Measurements from ENCODE around the gene SGO2.

The SGO2 gene

GRCh38 chr2:200525882-200526651 is at the start of gene SGO2:
TSS of gene SGO2 (plus strand) at chr2:200526207. CDS start at chr2:200532976, 6,769 bp downstream.
- peak; percentile 94 for DNase-seq (ENCODE audit: low read depth)

GRCh38 chr2:200476836-200477235 is 49.2 kb upstream of the SGO2 start:
- no peak for DNase-seq (ENCODE audit: low read depth)

- DNase-seq (ENCODE audit: low read depth): no peak
These were observed 48.3 kb upstream of the SGO2 start for GRCh38 chr2:200477667-200478131.

- DNase-seq (ENCODE audit: low read depth): no peak
These were observed 46.2 kb upstream of the SGO2 start for GRCh38 chr2:200479692-200480265.

- DNase-seq (ENCODE audit: low read depth): no peak
These were observed 43.8 kb upstream of the SGO2 start for GRCh38 chr2:200482194-200482593.

GRCh38 chr2:200483729-200484198 is 42.2 kb upstream of the SGO2 start:
- no peak for DNase-seq (ENCODE audit: low read depth)

GRCh38 chr2:200484934-200485333 is 41.1 kb upstream of the SGO2 start:
- no peak for DNase-seq (ENCODE audit: low read depth)

- no peak for DNase-seq (ENCODE audit: low read depth)
These were observed 39.5 kb upstream of the SGO2 start for GRCh38 chr2:200486529-200486928.

- no peak for DNase-seq (ENCODE audit: low read depth)
These were observed 37.8 kb upstream of the SGO2 start for GRCh38 chr2:200488169-200488568.

GRCh38 chr2:200490001-200490400 is 36.0 kb upstream of the SGO2 start:
- no peak for DNase-seq (ENCODE audit: low read depth)

GRCh38 chr2:200492656-200493055 is 33.4 kb upstream of the SGO2 start:
- no peak for DNase-seq (ENCODE audit: low read depth)

- DNase-seq (ENCODE audit: low read depth): no peak
These were observed 32.0 kb upstream of the SGO2 start for GRCh38 chr2:200494048-200494447.

GRCh38 chr2:200496696-200497095 is 29.3 kb upstream of the SGO2 start:
- DNase-seq (ENCODE audit: low read depth): no peak

GRCh38 chr2:200498402-200499162 is 27.4 kb upstream of the SGO2 start:
- DNase-seq (ENCODE audit: low read depth): no peak

- DNase-seq (ENCODE audit: low read depth): no peak
These were observed 23.8 kb upstream of the SGO2 start for GRCh38 chr2:200502196-200502595.

- DNase-seq (ENCODE audit: low read depth): no peak
These were observed 19.3 kb upstream of the SGO2 start for GRCh38 chr2:200506679-200507078.

GRCh38 chr2:200507179-200507578 is 18.8 kb upstream of the SGO2 start:
- no peak for DNase-seq (ENCODE audit: low read depth)

GRCh38 chr2:200509235-200509611 is 16.8 kb upstream of the SGO2 start:
- DNase-seq (ENCODE audit: low read depth): no peak

GRCh38 chr2:200509612-200510433 is 16.2 kb upstream of the SGO2 start, which contains the start of gene KCTD18:
TSS of gene KCTD18 (minus strand) at chr2:200510068. CDS start at chr2:200507016, 3,052 bp downstream.
- peak; percentile 87 for DNase-seq (ENCODE audit: low read depth)

- DNase-seq (ENCODE audit: low read depth): no peak
These were observed 10.9 kb upstream of the SGO2 start for GRCh38 chr2:200515155-200515554.

GRCh38 chr2:200523158-200523557 is 2.8 kb upstream of the SGO2 start:
- DNase-seq (ENCODE audit: low read depth): no peak

- no peak for DNase-seq (ENCODE audit: low read depth)
These were observed 2.4 kb upstream of the SGO2 start for GRCh38 chr2:200523604-200524003.
